Measurements from ENCODE around the gene NOPCHAP1. TPM values are rescaled to one million over a fixed set of nuclear protein-coding genes. Genes with fewer than 3 reads are reported as not detected.

The NOPCHAP1 gene
- total and polyA plus RNA-seq, 2 of the 8 experiments (the other 6 are each of a cell fraction or from before 2014, with no cell fraction given) = 14.9 to 39.5 TPM

DNA sequence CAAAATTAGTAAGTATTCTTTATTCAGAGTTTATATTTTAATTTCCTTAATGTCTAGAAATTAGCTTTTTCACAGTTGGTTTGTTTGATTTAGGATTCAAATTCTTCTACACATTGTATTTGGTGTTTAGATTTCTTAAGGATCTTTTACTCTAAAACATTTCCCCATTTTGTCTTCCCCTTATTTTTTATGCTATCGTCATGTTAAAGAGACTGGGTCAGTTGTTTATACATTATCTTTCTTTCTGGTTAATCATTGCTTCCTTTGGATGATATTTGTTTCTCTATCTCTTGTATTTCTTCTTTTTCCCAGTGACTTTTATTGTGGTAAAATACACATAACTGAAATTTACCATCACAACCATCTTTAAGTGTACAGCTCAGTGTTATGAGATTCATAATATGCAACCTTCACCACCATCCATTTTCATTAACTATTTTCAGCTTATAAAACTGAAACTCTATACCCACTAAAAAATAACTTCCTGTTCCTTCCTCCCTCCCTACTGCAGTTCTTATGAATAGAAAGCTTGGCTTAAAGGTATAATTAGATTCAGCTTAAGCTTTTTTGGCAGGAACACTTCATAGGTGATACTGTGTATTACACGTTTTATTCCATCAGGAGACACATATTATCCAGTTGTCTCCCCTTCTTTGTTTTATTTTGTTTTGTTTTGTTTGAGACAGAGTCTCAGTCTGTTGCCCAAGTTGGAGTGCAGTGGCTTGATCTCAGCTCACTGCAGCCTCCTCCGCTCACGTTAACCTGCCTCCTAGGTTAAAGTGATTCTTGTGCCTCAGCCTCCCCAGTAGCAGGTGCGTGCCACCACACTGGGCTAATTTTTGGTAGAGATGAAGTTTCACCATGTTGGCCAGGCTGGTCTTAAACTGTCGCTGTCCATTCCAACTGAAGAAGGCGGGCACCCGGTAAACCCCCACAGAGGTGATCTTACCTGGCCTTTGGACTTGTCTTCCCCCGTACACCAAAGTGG, 45.0 kb downstream of the NOPCHAP1 start:
- Histone ChIP-seq H3K36me3 (ENCODE audit: control insufficient read depth in 2 of 4, insufficient read depth in 4 of 4, low read length in 3 of 4) (no peaks in the 10 kb centered on the region; a peak in 1 of 8 replicates), H3K27me3 (replicated peaks in 1 of 4; ENCODE audit: control insufficient read depth in 3 of 4, extremely low read depth in 1 of 4, insufficient read depth in 3 of 4, low read length in 3 of 4) (no peaks in the 10 kb centered on the region), H3K14ac (ENCODE audit: insufficient read length) (no peak overlapping the region), H2AFZ (ENCODE audit: low read length) (no peak overlapping the region), H2BK120ac (replicated peaks; ENCODE audit: low read depth, low read length) (no peak overlapping the region), H2BK20ac (ENCODE audit: low read length) (no peak overlapping the region), H2BK12ac (ENCODE audit: low read depth, low read length) (no peak overlapping the region), H4K91ac (replicated peaks; ENCODE audit: insufficient read length, low read length) (no peak overlapping the region), H2AK5ac (ENCODE audit: low read depth, low read length) (no peak overlapping the region), H3K4me2 (ENCODE audit: insufficient read depth in 1 of 2, low read depth in 2 of 2, low read length in 2 of 2) (no peak overlapping the region), H4K5ac (ENCODE audit: insufficient read length, low read depth, low read length) (no peak overlapping the region), H3K9me3 (ENCODE audit: insufficient read depth in 2 of 2, low read depth in 1 of 2, low read length in 1 of 2) (no peaks in the 10 kb centered on the region), H2BK15ac (ENCODE audit: low read length) (no peak overlapping the region), H3K18ac (ENCODE audit: extremely low read depth, low read length) (no peak overlapping the region), H3K23ac (ENCODE audit: insufficient read length) (no peak overlapping the region), H3K79me1 (ENCODE audit: low read depth, low read length) (no peaks in the 10 kb centered on the region), H3K4me3 (ENCODE audit: extremely low read depth in 1 of 4, insufficient read depth in 2 of 4, low read depth in 3 of 4, low read length in 4 of 4) (no peak overlapping the region), H3K23me2 (ENCODE audit: low read depth, low read length) (no peaks in the 10 kb centered on the region), H4K20me1 (replicated peaks in 1 of 2; ENCODE audit: control insufficient read depth in 1 of 2, insufficient read depth in 2 of 2, low read length in 2 of 2) (no peaks in the 10 kb centered on the region), H2BK5ac (ENCODE audit: low read depth, low read length) (no peak overlapping the region), H3K56ac (replicated peaks; ENCODE audit: insufficient read length, low read depth, low read length) (no peak overlapping the region), H3K4me1 (replicated peaks in 1 of 4; ENCODE audit: control insufficient read depth in 3 of 4, insufficient read depth in 4 of 4, low read length in 3 of 4) (no peaks in the 10 kb centered on the region), H3K9ac (replicated peaks in 1 of 4; ENCODE audit: extremely low read depth in 1 of 4, low read depth in 3 of 4, low read length in 3 of 4) (no peak overlapping the region), H4K8ac (ENCODE audit: extremely low read depth, insufficient read depth, low read length) (no peak overlapping the region), H3K4ac (replicated peaks; ENCODE audit: insufficient read length, low read depth, low read length) (no peak overlapping the region), H3K27ac (ENCODE audit: low read depth, low read length) (no peak overlapping the region), H3K79me2 (ENCODE audit: control insufficient read depth in 1 of 2, insufficient read depth in 2 of 2, low read length in 2 of 2) (no peaks in the 10 kb centered on the region)
- CTCF ChIA-PET (ENCODE audit: partially characterized antibody) = interaction anchor here (0.6 to 1.6 kb wide), 2 partner anchors 54 to 497 kb away, joined by 3 read pairs; no protein-coding TSS in a partner anchor
- FAIRE-seq (no peak), DNase-seq (ENCODE audit: low read depth in 1 of 2, low spot score in 2 of 2) (no peak)
- no peak for TF ChIP-seq NRF1 (IDR thresholded peaks at IDR 0.05; ENCODE audit: low read depth, low read length)
- no peak for TF ChIP-seq SIX5 (IDR thresholded peaks at IDR 0.05; ENCODE audit: low read depth, low read length)
- no peak for TF ChIP-seq CTCF (IDR thresholded peaks at IDR 0.05; ENCODE audit: control extremely low read depth in 1 of 3, insufficient read depth in 1 of 3, low read depth in 1 of 3, low read length in 3 of 3)
- no peak for TF ChIP-seq BACH1 (IDR thresholded peaks at IDR 0.05; ENCODE audit: low read length)
- TF ChIP-seq SRF (IDR thresholded peaks at IDR 0.05; ENCODE audit: low read depth, low read length) = no peak
- 94% methylated on average over 9 of the region's 9 CpGs; no CpG with 5 or more reads in 1 of the 2 experiments for WGBS, 2 experiments (ENCODE audit: extremely low coverage in 1 of 2, insufficient coverage in 1 of 2, insufficient read length in 1 of 2, insufficient replicate concordance in 2 of 2, low coverage in 1 of 2, low lambda C conversion rate in 2 of 2, missing lambda C conversion rate in 1 of 2)
- POLR2A ChIA-PET (ENCODE audit: partially characterized antibody) = no interaction called here
